Fibroblast of skin of scalp (primary cell): ENCODE data around the gene FLT3LG.

ENCODE experiments used
- DNase-seq: peaks from one replicate; pipeline ENCODE4 v3.0.0-alpha.2; 2013

Gene FLT3LG

GRCh38 chr19:49520705-49521319, 46.8 kb downstream of the FLT3LG start:
- no peak for DNase-seq

GRCh38 chr19:49524812-49525455, 50.9 kb downstream of the FLT3LG start:
- no peak for DNase-seq

GRCh38 chr19:49528211-49528771, 54.3 kb downstream of the FLT3LG start:
- peak; percentile 64 for DNase-seq

- no peak for DNase-seq
Measured at GRCh38 chr19:49530708-49531107, 56.7 kb downstream of the FLT3LG start.

- DNase-seq: peak; percentile 64
Measured at GRCh38 chr19:49533551-49534488, 59.8 kb downstream of the FLT3LG start.

GRCh38 chr19:49534632-49535385, 60.8 kb downstream of the FLT3LG start:
- DNase-seq: no peak
